Activated CD4-positive, alpha-beta T cell treated with anti-CD3 and anti-CD28 coated beads, Interleukin-2, amount 10 ng/mL, durations not matched to agents 24 days and 14 days (primary cell): ENCODE results near the gene ZNF440. TPM values are rescaled to one million over a fixed set of nuclear protein-coding genes. Genes with fewer than 3 reads are reported as not detected.
A peak's percentile ranks its signal among the peaks of the same experiment; 100 is the strongest.
"Not testable (repeated sequence)": the region's sequence is repeated elsewhere in the genome, so short reads cannot be mapped to it uniquely, and the experiment has no call there.

Experiments
- DNase-seq: peaks from one replicate; pipeline ENCODE4 v3.0.0; 2022
- H3K27ac Mint-ChIP-seq: one replicate; pipeline ENCODE4 v1.8.0; 2022; ENCODE audit warnings: mild to moderate bottlenecking, mixed read lengths
- H3K27me3 Mint-ChIP-seq: one replicate; pipeline ENCODE4 v1.8.0; 2022; ENCODE audit warnings: mixed read lengths
- H3K36me3 Mint-ChIP-seq: one replicate; pipeline ENCODE4 v1.8.0; 2022; ENCODE audit warnings: low read depth, mild to moderate bottlenecking, mixed read lengths
- H3K4me1 Mint-ChIP-seq: one replicate; pipeline ENCODE4 v1.8.0; 2021; ENCODE audit warnings: mixed read lengths
- H3K4me3 Mint-ChIP-seq: one replicate; pipeline ENCODE4 v1.8.0; 2022; ENCODE audit warnings: mild to moderate bottlenecking, moderate library complexity, mixed read lengths
- H3K9me3 Mint-ChIP-seq: one replicate; pipeline ENCODE4 v1.8.0; 2021; ENCODE audit warnings: mixed read lengths
- intact Hi-C: fragments of 100-400 bp; cut with micrococcal nuclease; formaldehyde crosslinking; loops from one replicate; pipeline ENCODE4 v1.15.1; 2023
- total RNA-seq: library from RNA; stranded (reverse); gene quantifications from 2 replicates; pipeline ENCODE4 v1.2.3, GENCODE V29; 2022

ZNF440 gene
- total RNA-seq, 1 donor from 2014 or later, result 7.4 TPM

DNA sequence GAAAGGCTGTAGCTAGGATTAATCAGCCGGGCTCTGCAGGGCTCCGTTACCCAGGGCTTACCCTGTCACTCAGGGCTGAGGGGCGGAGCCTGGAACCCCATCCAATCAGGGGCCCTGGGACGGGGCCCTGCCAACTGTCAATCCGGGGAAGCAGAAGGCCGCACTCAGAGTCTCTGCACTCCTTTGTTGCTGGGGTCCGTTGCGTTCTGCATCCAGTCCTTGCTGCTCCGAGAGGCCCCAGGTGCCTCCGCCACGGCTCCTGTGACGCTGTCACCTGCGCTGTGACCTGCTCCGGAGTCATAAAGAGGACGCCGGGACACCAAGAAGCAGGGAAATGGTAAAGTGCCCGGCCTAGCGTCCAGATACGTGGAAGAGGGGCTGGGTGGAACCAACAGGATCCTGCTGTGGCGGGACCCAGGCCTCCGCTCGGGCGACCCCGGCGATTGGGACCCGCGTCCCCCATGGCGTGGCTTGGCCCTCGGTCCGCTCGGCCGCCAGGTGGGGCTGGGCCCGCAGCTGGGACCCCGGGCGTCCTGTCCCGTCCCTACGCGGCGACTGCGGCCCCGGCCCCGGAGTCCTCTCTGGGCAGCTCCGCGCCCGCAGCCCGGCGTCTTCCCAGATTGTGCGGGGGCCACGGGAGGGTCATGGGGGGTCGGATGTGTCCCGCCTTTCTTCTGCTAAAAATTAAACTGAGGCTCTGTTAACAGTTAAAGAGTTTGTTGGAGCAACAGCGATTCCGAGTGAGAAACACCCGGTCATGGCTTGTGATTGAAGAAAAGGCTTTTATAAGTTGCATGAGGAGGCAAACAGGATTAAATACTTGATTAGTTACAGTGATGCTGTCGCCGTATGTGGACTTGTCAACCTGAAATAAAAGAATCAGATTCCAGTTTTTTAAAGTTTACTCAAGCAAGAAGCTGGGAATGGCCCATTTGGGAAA is 15.4 kb upstream of the ZNF440 start, which contains the start of gene ZNF491:
TSS of gene ZNF491 (plus strand) at position 133 of the 940 bp plus-strand sequence. CDS start 7,431 bp downstream, outside the sequence.
- intact Hi-C loops, result loop anchor here (2.0 to 5.0 kb wide), 2 partner anchors 14 to 84 kb away; no protein-coding TSS in a partner anchor
- H3K27ac Mint-ChIP-seq, result peak within 1 kb of the TSS; percentile 84
- H3K27me3 Mint-ChIP-seq, result no peaks in the 10 kb centered on the region
- H3K4me3 Mint-ChIP-seq, result peak within 1 kb of the TSS; percentile 84
- H3K36me3 Mint-ChIP-seq, result peaks cover 2% of the 10 kb centered on the region
- H3K9me3 Mint-ChIP-seq, result peaks cover 7% of the 10 kb centered on the region
- H3K4me1 Mint-ChIP-seq, result peaks cover 9% of the 10 kb centered on the region
- peak; percentile 91 for DNase-seq

- Mint-ChIP-seq H3K27ac (no peak overlapping the region), H3K9me3 (peaks cover 29% of the 10 kb centered on the region), H3K36me3 (peaks cover 13% of the 10 kb centered on the region), H3K4me3 (no peak overlapping the region), H3K4me1 (no peaks in the 10 kb centered on the region), H3K27me3 (no peaks in the 10 kb centered on the region)
- no peak for DNase-seq
- intact Hi-C loops, result no loop called here
Observed at GRCh38 chr19:11806354-11807098, 7.5 kb upstream of the ZNF440 start.

- intact Hi-C loops, result no loop called here
- Mint-ChIP-seq H3K4me3 (no peak overlapping the region), H3K9me3 (peaks cover 29% of the 10 kb centered on the region), H3K4me1 (no peaks in the 10 kb centered on the region), H3K27ac (no peak overlapping the region), H3K27me3 (no peaks in the 10 kb centered on the region), H3K36me3 (peaks cover 13% of the 10 kb centered on the region)
- no peak for DNase-seq
Observed at GRCh38 chr19:11807099-11807380, 7.0 kb upstream of the ZNF440 start.

GRCh38 chr19:11813703-11814028 is 407 bp upstream of the ZNF440 start:
- Mint-ChIP-seq H3K9me3 (peaks cover 14% of the 10 kb centered on the region), H3K27ac (peak overlapping the region; percentile 78), H3K4me1 (peaks cover 9% of the 10 kb centered on the region), H3K36me3 (peaks cover 30% of the 10 kb centered on the region), H3K4me3 (peak overlapping the region; percentile 93), H3K27me3 (no peaks in the 10 kb centered on the region)
- DNase-seq, result no peak
- intact Hi-C loops, result loop anchor here (2.0 to 5.0 kb wide), 4 partner anchors 15 to 174 kb away; partner anchors contain the start of genes ZNF441 and ZNF491

DNA sequence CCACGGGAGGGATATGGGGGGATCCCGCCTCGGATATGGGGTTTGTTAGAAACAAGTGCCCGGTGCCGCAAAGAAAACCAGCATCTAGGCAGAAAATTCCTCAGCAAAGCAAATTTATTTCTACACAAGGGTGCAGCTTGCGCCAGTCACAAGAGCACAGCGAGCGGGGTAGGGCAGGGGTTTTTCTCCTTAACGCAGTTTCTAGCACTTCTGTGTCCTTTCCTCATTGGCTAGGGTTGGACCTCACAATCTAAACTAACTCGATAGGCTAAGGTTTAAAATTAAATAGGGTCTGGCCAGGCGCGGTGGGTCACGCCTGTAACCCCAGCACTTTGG is 595 bp downstream of the ZNF440 start:
- intact Hi-C loops, result loop anchor here (5.0 kb wide), 3 partner anchors 47 to 173 kb away; partner anchors contain the start of gene ZNF441
- Mint-ChIP-seq H3K9me3 (peaks cover 11% of the 10 kb centered on the region), H3K27me3 (no peaks in the 10 kb centered on the region), H3K4me1 (peaks cover 9% of the 10 kb centered on the region), H3K36me3 (peaks cover 30% of the 10 kb centered on the region), H3K27ac (peak overlapping the region; percentile 25), H3K4me3 (peak overlapping the region; percentile 93)
- DNase-seq, result no peak

DNA sequence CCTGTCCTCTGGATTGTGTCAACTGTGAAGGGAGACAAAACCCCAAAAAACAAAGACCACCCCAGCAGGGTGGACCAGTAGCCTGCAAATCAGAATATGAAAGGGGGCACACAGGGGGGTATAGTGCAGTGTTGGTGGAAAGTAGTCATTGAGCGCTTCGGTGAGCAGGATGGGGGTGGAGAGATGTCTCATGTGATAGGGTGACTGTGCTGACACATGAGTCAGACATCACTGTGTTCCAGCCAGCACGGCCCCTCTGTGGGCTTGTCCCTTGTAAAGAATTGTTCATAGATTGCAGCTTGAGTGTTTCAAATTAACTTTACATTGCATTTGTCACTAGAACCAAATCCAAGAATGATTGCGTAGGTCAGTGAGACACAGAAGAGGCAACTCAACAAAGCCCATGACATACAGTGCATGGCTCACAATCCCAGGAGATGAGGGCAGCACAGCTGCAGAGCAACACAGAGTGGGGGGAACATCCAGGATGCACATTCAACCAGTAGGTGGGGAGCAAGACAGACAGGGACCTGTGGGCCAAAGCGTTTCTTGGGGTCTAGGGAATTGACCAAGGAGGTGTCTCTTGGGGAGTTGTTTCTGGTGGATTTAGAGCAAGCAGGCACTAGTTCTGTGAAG is 7.5 kb downstream of the ZNF440 start:
- Mint-ChIP-seq H3K9me3 (peaks cover 22% of the 10 kb centered on the region), H3K4me1 (no peaks in the 10 kb centered on the region), H3K27ac (no peak overlapping the region), H3K27me3 (no peaks in the 10 kb centered on the region), H3K36me3 (peaks cover 56% of the 10 kb centered on the region), H3K4me3 (no peak overlapping the region)
- intact Hi-C loops, result no loop called here
- DNase-seq, result no peak

DNA sequence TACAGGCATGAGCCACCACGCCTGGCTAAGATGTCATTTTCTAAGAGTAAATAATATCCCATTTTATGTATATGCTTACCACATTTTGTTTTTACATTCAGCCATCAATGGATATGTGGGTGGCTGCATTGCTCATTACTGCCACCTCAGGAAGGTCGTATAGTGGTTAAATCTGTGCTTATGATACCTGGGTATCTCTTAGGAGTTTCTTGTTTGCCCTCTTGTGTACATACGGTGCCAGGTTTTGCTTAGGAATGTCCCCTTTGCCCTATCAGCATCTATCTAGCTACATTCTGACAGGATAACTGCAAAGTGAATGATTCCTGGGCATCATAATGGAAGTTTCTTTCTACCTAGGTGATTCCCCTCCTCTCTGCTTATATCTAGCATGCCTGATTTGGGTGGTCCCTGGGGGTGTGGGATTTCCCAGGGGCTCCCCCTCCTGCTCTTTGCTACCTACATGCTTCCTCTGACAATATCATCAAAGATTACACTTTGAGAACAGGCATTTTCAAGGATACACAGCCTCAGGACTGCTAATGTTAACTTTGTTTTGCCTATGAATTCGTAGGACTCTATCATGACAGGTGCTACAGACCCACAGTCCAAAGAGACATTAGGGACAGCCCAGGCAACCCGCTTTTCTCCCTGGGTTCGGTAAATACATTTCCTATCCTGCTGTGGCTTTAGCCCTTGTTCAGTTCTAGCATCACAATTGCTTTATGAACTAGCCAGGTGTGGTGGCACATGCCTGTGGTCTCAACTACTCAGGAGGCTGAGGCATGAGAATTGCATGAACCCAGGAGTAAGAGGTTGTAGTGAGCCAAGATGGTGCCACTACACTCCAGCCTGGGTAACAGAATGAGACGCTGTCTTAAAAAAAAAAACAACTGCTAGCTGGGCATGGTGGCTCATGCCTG is 15.1 kb downstream of the ZNF440 start:
- DNase-seq, intact Hi-C loops: not testable (repeated sequence)
- H3K36me3 Mint-ChIP-seq, result peaks cover 79% of the 10 kb centered on the region

DNA sequence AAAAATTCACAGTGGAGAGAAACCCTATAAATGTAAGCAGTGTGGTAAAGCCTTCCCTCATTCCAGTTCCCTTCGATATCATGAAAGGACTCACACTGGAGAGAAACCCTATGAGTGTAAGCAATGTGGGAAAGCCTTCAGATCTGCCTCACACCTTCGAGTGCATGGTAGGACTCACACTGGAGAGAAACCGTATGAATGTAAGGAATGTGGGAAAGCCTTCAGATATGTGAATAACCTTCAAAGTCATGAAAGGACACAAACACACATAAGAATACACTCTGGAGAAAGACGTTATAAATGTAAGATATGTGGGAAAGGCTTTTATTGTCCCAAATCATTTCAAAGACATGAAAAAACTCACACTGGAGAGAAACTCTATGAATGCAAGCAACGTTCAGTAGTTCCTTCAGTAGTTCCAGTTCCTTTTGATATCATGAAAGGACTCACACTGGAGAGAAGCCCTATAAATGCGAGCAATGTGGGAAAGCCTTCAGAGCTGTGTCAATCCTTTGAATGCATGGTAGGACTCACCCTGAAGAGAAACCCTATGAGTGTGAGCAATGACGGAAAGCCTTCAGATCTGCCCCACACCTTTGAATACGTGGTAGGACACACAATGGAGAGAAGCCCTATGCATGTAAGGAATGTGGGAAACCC is 18.3 kb downstream of the ZNF440 start:
- no peak overlapping the region for H3K27ac Mint-ChIP-seq
- intact Hi-C loops, result no loop called here

More for the DNA sequence above, 15.1 kb downstream of the ZNF440 start:
- H3K27me3 Mint-ChIP-seq, H3K4me3 Mint-ChIP-seq, H3K27ac Mint-ChIP-seq, H3K4me1 Mint-ChIP-seq: not testable (repeated sequence)
- peaks cover 25% of the 10 kb centered on the region for H3K9me3 Mint-ChIP-seq

GRCh38 chr19:11833541-11833940 is 19.5 kb downstream of the ZNF440 start:
- Mint-ChIP-seq H3K4me1 (no peaks in the 10 kb centered on the region), H3K4me3 (no peak overlapping the region), H3K27me3 (no peaks in the 10 kb centered on the region), H3K36me3 (peaks cover 56% of the 10 kb centered on the region), H3K27ac (no peak overlapping the region), H3K9me3 (peaks cover 21% of the 10 kb centered on the region)
- intact Hi-C loops, result no loop called here
- no peak for DNase-seq

More for the DNA sequence above, 18.3 kb downstream of the ZNF440 start:
- Mint-ChIP-seq H3K4me3 (no peak overlapping the region), H3K27me3 (no peaks in the 10 kb centered on the region), H3K9me3 (peaks cover 21% of the 10 kb centered on the region), H3K36me3 (peaks cover 66% of the 10 kb centered on the region), H3K4me1 (no peaks in the 10 kb centered on the region)
- no peak for DNase-seq

DNA sequence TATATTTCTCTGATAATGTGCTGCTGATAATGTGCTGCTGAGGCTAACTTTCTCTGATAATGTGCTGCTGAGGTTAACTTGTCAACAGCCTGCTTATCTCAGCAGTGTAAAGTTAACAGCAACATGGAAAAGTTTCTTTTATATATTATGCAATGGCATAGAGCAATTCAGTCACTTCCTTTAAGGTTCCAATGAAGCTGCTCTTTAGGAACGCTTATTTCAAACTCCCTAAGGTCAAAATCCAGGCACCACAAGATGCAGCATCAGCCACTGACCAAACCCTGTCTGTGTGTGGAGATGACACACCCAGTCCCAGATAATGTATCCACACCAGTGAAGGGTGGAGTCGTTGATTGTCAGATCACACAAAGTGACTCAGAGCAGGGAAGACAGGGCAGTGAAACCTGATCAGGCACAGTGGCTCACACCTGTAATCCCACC is 21.6 kb downstream of the ZNF440 start:
- H3K27me3 Mint-ChIP-seq, DNase-seq, H3K4me3 Mint-ChIP-seq, H3K4me1 Mint-ChIP-seq, H3K27ac Mint-ChIP-seq, intact Hi-C loops: not testable (repeated sequence)
- Mint-ChIP-seq H3K9me3 (peaks cover 20% of the 10 kb centered on the region), H3K36me3 (peaks cover 37% of the 10 kb centered on the region)

DNA sequence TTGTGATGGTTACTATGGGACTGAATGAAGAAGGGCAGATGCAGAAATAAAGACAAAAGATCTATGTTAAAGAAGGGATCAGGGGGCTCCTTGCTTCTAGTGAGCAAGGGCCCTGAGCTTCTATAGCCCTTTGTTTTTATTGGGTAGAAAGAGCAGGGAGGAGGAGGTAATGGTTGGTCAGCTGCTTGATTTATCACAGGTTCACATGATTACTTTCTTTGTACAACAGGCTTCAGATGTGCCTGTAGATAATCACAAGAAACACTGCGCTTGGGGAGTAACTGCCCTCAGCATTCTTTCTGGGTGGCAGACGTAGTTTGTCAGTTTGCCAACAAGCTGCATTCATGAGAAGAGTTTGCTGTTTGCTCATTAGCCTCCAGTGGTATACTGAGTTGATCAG is 29.6 kb downstream of the ZNF440 start:
- H3K9me3 Mint-ChIP-seq, result peaks cover 18% of the 10 kb centered on the region
- intact Hi-C loops, result no loop called here

GRCh38 chr19:11847615-11848014 is 33.5 kb downstream of the ZNF440 start:
- DNase-seq, intact Hi-C loops, H3K27me3 Mint-ChIP-seq, H3K4me1 Mint-ChIP-seq, H3K27ac Mint-ChIP-seq: not testable (repeated sequence)
- Mint-ChIP-seq H3K9me3 (peaks cover 13% of the 10 kb centered on the region), H3K4me3 (peak overlapping the region; percentile 11), H3K36me3 (peaks cover 22% of the 10 kb centered on the region)

More for the DNA sequence above, 29.6 kb downstream of the ZNF440 start:
- no peak overlapping the region for H3K27ac Mint-ChIP-seq
- H3K4me3 Mint-ChIP-seq, result no peak overlapping the region
- H3K36me3 Mint-ChIP-seq, result no peaks in the 10 kb centered on the region
- DNase-seq, result no peak
- peaks cover 3% of the 10 kb centered on the region for H3K4me1 Mint-ChIP-seq
- no peaks in the 10 kb centered on the region for H3K27me3 Mint-ChIP-seq
